Epidermal melanocyte (primary cell): ENCODE results near the gene IL23A.

Experiments used
- DNase-seq: peaks from one replicate; pipeline ENCODE4 v3.0.0; 2011; ENCODE audit warnings: low spot score; ENCODE audit not compliant: insufficient read length

The IL23A gene

GRCh38 chr12:56361487-56362129 lies 22.9 kb downstream of the IL23A start:
- DNase-seq = no peak

- no peak for DNase-seq
These were observed 23.7 kb downstream of the IL23A start, which contains the start of gene APOF for GRCh38 chr12:56362130-56363059. Gene APOF (minus strand): TSS chr12:56362857. CDS start chr12:56362745, 112 bp downstream.

- DNase-seq = no peak
These were observed 28.3 kb downstream of the IL23A start for GRCh38 chr12:56366948-56367347.

GRCh38 chr12:56373515-56373914 lies 34.8 kb downstream of the IL23A start:
- DNase-seq = no peak

GRCh38 chr12:56374726-56375597 lies 36.3 kb downstream of the IL23A start:
- DNase-seq = no peak

- DNase-seq = no peak
These were observed 37.1 kb downstream of the IL23A start for GRCh38 chr12:56375598-56376434.

- DNase-seq = no peak
These were observed 38.8 kb downstream of the IL23A start for GRCh38 chr12:56377310-56377988.

GRCh38 chr12:56377989-56378316 lies 39.3 kb downstream of the IL23A start:
- DNase-seq = no peak

GRCh38 chr12:56382611-56383010 lies 43.9 kb downstream of the IL23A start:
- no peak for DNase-seq

- DNase-seq = no peak
These were observed 47.2 kb downstream of the IL23A start for GRCh38 chr12:56385873-56386272.

GRCh38 chr12:56387152-56387736 lies 48.6 kb downstream of the IL23A start:
- DNase-seq = no peak

- no peak for DNase-seq
These were observed 50.7 kb downstream of the IL23A start for GRCh38 chr12:56389412-56389811.
